Heart right ventricle (tissue), 16 donors: ENCODE measurements around the gene ACVR1B. TPM values are rescaled to one million over a fixed set of nuclear protein-coding genes. Genes with fewer than 3 reads are reported as not detected.

ENCODE experiments used
- ATAC-seq, 8 donors: fragments of 200-7000 bp; cut with Tn5 transposase; one replicate each; pipeline ENCODE4 v1.9.1; 2020; ENCODE audit warnings: mild to moderate bottlenecking in 8 of 8, moderate library complexity in 8 of 8, moderate number of reproducible peaks in 1 of 8
- DNase-seq, 2 donors: peaks; one replicate each; pipeline ENCODE4 v3.0.0-alpha.2; 2020
- H3K27ac ChIP-seq, 10 donors: fragments of 200-600 bp; sonication (generic) in 2 of 10; one replicate each; pipeline versions ENCODE4 v1.5.0 to v1.8.0; 2020 to 2022; ENCODE audit warnings: mild to moderate bottlenecking in 3 of 10
- H3K27me3 ChIP-seq, 7 donors: fragments of 200-600 bp; one replicate each; pipeline ENCODE4 v1.8.0; 2021 to 2022; ENCODE audit warnings: mild to moderate bottlenecking in 2 of 7
- H3K36me3 ChIP-seq, 9 donors: fragments of 200-600 bp; sonication (generic) in 1 of 9; one replicate each; pipeline versions ENCODE4 v1.5.0 to v1.8.0; 2020 to 2022; ENCODE audit warnings: mild to moderate bottlenecking in 2 of 9
- H3K4me1 ChIP-seq, 9 donors: fragments of 200-600 bp; sonication (generic) in 1 of 9; one replicate each; pipeline versions ENCODE4 v1.5.0 to v1.8.0; 2020 to 2022; ENCODE audit warnings: mild to moderate bottlenecking in 4 of 9
- H3K4me3 ChIP-seq, 10 donors: fragments of 200-600 bp; sonication (generic) in 2 of 10; one replicate each; pipeline versions ENCODE4 v1.5.0 to v1.8.0; 2020 to 2022; ENCODE audit warnings: mild to moderate bottlenecking in 7 of 10, moderate library complexity in 2 of 10
- H3K9me3 ChIP-seq, 11 donors: fragments of 200-600 bp in 10 of 11; sonication (generic) in 2 of 11; one replicate each; pipeline versions ENCODE4 v1.5.0 to v1.8.0; 2013 to 2022; ENCODE audit warnings: mild to moderate bottlenecking in 2 of 11, control low read depth in 1 of 11, moderate library complexity in 1 of 11
- WGBS, 2 donors: extraction: QIAGEN DNeasy Blood & Tissue Kit; methylation state at CpG; one replicate each; pipeline ENCODE4 v1.1.7; 2013; ENCODE audit warnings: inconsistent platforms in 1 of 2; 5-methylcytosine and 5-hydroxymethylcytosine counted together
- intact Hi-C, 10 donors: fragments of 100-400 bp; cut with DNase I; formaldehyde crosslinking; loops; one replicate each; pipeline versions ENCODE4 v1.11.1 to v1.14.2; 2022
- polyA plus RNA-seq, 2 donors: library from polyadenylated mRNA; stranded (reverse); fragments of 200-250 nt; gene quantifications; one replicate each; pipeline ENCODE4 v1.2.3, GENCODE V29; 2013
- total RNA-seq, 10 donors: library from RNA; stranded (reverse); fragmentation: NEBNext Ultra II Directional in 3 of 10; extraction: Animal tissue kit (Norgen Biotek cat#: 25700) in 3 of 10; gene quantifications; one replicate each; pipeline versions ENCODE4 v1.2.1 to v1.2.4, GENCODE V29; 2021 to 2023
- TF ChIP-seq, protein P1 (sequence below), 9 donors: fragments of 200-600 bp; sonication (generic) in 2 of 9; IDR thresholded peaks; one replicate each; pipeline versions ENCODE4 v1.5.0 to v1.8.0; 2021 to 2022; ENCODE audit warnings: antibody characterized with exemption in 9 of 9, mild to moderate bottlenecking in 5 of 9, moderate library complexity in 1 of 9
- donor health status: Arrhythmogenic right ventricular cardiomyopathy.
- donor health status: ischemic (EF 13 %, LVEDD 7.1; RV severe dilation, severe dysfunction).
- donor health status: healthy with polysubstance abuse.
- donor health status: DM: no; HTN: yes; CAD: no.
- donor health status: DM: no; HTN: no; CAD: no.
- donor health status: ischemic (EF 25% LVEDD 6.9; RV normal size, moderate dysfunction).
- donor health status: ischemic (EF 25% LVEDD 5.7; RV mildly dilated, moderate dysfunction).
- donor health status: healthy.
- donor health status: DM: yes; HTN: yes; CAD: no.
- donor health status: Ischemic cardiomyopathy.
- donor health status: ischemic (EF 35%, LVEDD 5.7; RV mildly dilated, moderate dysfunction).
- donor health status: nonischemic (EF 11% LVEDD 7.7; RV severe dilation, severe dysfunction).
- donor health status: DM: yes; HTN: yes; CAD: no.
- donor health status: PGD.
- donor health status: ischemic (EF 29% LVEDD 5.4; RV normal size, mild dysfunction).
- donor health status: nonischemic (EF 23%, LVEDD 6.1; RV moderate dilation, normal function).

ACVR1B gene
- total and polyA plus RNA-seq, 12 donors = 5.8 to 15.5 (median 9.7) TPM

DNA sequence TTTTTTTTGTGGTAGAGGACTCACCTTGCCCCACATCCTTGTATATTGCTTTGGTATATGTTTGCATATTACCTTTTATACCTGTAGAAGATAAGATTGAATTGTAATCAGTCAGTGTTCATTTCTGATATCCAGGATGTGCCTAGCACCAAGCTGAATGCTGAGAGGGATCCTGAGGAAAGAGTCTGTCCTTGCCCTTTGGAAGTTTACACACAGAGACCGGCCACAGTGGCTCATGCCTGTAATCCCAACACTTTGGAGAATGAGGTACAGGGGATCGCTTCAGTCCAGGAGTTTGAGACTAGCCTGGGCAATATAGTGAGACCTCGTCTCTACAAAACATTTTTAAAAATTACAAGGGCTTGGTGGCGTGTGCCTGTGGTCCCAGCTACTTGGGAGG lies 8.4 kb downstream of the ACVR1B start:
- intact Hi-C loops = no loop called here
- WGBS, 2 donors = 94 to 98% methylated on average over 4 of the region's 4 CpGs

DNA sequence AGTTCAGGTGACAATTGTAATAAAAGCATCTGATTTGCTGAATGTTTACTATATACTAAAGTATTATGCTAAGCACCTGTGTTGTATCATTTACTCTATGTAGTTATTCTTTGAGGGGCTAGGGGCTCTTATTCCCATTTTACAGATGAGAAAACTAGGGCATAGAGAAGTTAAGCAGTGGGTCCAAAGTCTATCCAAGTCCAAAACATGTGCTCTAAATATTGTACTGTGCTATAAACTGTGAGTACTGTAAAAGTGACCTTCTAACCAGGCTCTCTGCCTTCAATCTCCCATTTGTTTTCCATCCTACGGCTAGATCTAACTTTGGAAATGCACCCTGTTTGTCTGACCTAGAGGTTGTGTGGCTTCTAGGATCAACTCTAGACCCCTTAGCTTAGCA lies 9.0 kb downstream of the ACVR1B start:
- H3K27ac ChIP-seq = no peak overlapping the region
- H3K4me1 ChIP-seq = peaks cover 0 to 42% (median 15%) of the 10 kb centered on the region in 9 donors
- DNase-seq (no peak), ATAC-seq (no peak)
- no peak overlapping the region for H3K4me3 ChIP-seq
- no peaks in the 10 kb centered on the region for H3K27me3 ChIP-seq
- WGBS, 2 donors = 86 to 87% methylated on average over 1 of the region's 1 CpG
- TF ChIP-seq, protein P1, sequence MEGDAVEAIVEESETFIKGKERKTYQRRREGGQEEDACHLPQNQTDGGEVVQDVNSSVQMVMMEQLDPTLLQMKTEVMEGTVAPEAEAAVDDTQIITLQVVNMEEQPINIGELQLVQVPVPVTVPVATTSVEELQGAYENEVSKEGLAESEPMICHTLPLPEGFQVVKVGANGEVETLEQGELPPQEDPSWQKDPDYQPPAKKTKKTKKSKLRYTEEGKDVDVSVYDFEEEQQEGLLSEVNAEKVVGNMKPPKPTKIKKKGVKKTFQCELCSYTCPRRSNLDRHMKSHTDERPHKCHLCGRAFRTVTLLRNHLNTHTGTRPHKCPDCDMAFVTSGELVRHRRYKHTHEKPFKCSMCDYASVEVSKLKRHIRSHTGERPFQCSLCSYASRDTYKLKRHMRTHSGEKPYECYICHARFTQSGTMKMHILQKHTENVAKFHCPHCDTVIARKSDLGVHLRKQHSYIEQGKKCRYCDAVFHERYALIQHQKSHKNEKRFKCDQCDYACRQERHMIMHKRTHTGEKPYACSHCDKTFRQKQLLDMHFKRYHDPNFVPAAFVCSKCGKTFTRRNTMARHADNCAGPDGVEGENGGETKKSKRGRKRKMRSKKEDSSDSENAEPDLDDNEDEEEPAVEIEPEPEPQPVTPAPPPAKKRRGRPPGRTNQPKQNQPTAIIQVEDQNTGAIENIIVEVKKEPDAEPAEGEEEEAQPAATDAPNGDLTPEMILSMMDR (IDR thresholded peaks at IDR 0.05) = no peak
- intact Hi-C loops = no loop called here
- peaks cover 0 to 22% (median 0%) of the 10 kb centered on the region in 9 donors for H3K36me3 ChIP-seq
- H3K9me3 ChIP-seq = peaks cover 0 to 4% (median 0%) of the 10 kb centered on the region in 11 donors

More for the DNA sequence above, 8.4 kb downstream of the ACVR1B start:
- H3K4me1 ChIP-seq = peaks cover 4 to 48% (median 20%) of the 10 kb centered on the region in 9 donors
- no peak for ATAC-seq
- DNase-seq = no peak
- TF ChIP-seq, protein P1 (IDR thresholded peaks at IDR 0.05) = no peak
- H3K9me3 ChIP-seq = peaks cover 0 to 4% (median 0%) of the 10 kb centered on the region in 11 donors
- no peak overlapping the region for H3K4me3 ChIP-seq
- H3K36me3 ChIP-seq = peaks cover 0 to 22% (median 0%) of the 10 kb centered on the region in 9 donors
- no peaks in the 10 kb centered on the region for H3K27me3 ChIP-seq
- H3K27ac ChIP-seq = no peak overlapping the region

DNA sequence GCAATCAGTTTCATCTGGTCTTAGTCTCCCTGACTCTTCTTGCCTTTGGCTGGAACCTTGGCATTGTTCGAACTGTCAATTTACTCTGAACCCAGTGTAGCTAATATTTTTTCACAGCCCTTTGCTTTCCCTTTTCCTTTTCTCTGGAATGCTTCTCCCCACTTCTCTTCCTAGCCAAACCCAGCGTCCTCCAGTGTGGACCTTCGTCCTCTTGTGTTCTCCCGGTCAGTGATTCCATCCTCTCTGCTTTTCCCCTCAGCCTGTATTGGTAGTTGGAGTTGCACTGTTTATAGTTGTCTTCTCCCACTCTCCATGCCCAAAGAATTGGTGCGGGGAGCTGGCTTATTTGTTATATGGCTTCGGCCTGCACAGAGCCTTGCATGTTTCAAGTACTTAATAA lies 9.4 kb downstream of the ACVR1B start:
- no peak overlapping the region for H3K4me3 ChIP-seq
- peaks cover 0 to 38% (median 13%) of the 10 kb centered on the region in 9 donors for H3K4me1 ChIP-seq
- TF ChIP-seq, protein P1 (IDR thresholded peaks at IDR 0.05) = no peak
- H3K9me3 ChIP-seq = peaks cover 0 to 4% (median 0%) of the 10 kb centered on the region in 11 donors
- H3K36me3 ChIP-seq = peaks cover 0 to 22% (median 0%) of the 10 kb centered on the region in 9 donors
- intact Hi-C loops = no loop called here
- no peaks in the 10 kb centered on the region for H3K27me3 ChIP-seq
- WGBS, 2 donors = 94 to 96% methylated on average over 6 of the region's 6 CpGs
- H3K27ac ChIP-seq = no peak overlapping the region
- DNase-seq (no peak), ATAC-seq (no peak)

DNA sequence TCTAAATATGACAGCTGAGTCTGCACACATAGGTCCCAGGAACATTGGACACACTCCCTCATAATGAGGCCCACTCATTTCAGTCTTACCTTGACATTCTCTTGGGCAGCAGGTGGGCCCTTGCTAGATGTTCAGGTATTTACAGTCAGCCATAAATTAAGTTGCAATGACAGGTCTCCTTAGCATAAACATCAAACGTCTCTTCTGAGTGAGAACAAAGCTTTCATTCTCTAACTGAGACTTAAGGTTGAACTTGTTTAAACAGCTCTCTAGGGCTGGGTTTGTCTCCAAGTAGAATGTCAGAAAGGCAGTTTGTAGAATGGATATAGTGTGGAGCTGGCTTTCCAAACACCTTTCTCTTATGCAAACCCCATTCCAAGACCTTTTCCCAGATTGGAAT lies 10.3 kb downstream of the ACVR1B start:
- TF ChIP-seq, protein P1 (IDR thresholded peaks at IDR 0.05) = no peak
- WGBS, 2 donors = 21 to 45% methylated on average over 1 of the region's 1 CpG
- H3K27ac ChIP-seq = no peak overlapping the region
- intact Hi-C loops = no loop called here
- DNase-seq = no peak
- peaks cover 0 to 22% (median 0%) of the 10 kb centered on the region in 9 donors for H3K36me3 ChIP-seq
- peaks cover 0 to 37% (median 13%) of the 10 kb centered on the region in 9 donors for H3K4me1 ChIP-seq
- H3K4me3 ChIP-seq = no peak overlapping the region
- ATAC-seq = no peak
- no peaks in the 10 kb centered on the region for H3K27me3 ChIP-seq
- no peaks in the 10 kb centered on the region for H3K9me3 ChIP-seq
